ENCODE results near the gene PRICKLE2.

Gene PRICKLE2

DNA sequence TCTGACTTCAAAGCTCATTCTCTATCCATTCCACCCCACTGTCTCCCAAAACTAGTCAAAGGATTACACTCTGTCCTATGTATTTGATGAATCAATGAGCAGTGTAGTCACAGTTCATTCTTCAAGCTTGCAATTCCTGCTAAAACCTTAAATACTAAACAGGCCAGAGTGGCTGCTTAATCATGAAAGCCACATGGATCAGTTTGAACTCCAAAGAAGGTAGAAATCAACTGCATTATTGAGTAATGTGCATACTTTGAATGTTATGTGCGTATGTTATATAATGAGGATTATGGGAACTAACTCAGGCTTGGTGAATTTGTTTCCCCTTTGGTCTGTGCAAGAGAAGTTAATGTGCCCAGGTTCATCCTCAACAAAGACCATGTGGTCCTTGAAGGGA is 45.4 kb downstream of the PRICKLE2 start:
- H3K36me3 ChIP-seq (ENCODE audit: insufficient read depth, low read length): peaks cover 4% of the 10 kb centered on the region; the same call in 1 of the 2 replicates
- H3K9me3 ChIP-seq (ENCODE audit: control insufficient read depth, insufficient read depth, low read length): no peaks in the 10 kb centered on the region
- peaks cover 6% of the 10 kb centered on the region for H3K4me1 ChIP-seq (ENCODE audit: insufficient read depth, low read length)
- H3K9ac ChIP-seq (ENCODE audit: low read depth, low read length): no peak overlapping the region

DNA sequence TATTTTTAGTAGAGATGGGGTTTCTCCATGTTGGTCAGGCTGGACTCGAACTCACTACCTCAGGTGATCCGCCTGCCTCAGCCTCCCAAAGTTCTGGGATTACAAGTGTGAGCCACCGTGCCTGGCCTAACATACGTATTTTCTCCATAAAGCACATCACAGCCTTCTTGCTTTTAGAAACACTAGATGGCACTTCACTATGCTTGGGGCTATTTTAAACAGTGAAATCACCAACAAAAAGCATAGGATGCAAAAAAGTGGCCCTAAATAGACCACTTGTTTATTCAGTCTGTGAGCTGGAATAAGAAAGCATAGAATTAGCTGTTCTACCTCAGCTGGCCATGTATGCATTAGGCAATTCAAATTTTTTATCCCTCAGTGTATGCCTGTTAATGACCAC is 46.0 kb downstream of the PRICKLE2 start:
- Histone ChIP-seq H3K4me1 (ENCODE audit: insufficient read depth, low read length) (peaks cover 6% of the 10 kb centered on the region), H3K9me3 (ENCODE audit: control insufficient read depth, insufficient read depth, low read length) (no peaks in the 10 kb centered on the region), H3K9ac (ENCODE audit: low read depth, low read length) (no peak overlapping the region), H3K36me3 (ENCODE audit: insufficient read depth, low read length) (peaks cover 4% of the 10 kb centered on the region; the same call in 1 of the 2 replicates)

DNA sequence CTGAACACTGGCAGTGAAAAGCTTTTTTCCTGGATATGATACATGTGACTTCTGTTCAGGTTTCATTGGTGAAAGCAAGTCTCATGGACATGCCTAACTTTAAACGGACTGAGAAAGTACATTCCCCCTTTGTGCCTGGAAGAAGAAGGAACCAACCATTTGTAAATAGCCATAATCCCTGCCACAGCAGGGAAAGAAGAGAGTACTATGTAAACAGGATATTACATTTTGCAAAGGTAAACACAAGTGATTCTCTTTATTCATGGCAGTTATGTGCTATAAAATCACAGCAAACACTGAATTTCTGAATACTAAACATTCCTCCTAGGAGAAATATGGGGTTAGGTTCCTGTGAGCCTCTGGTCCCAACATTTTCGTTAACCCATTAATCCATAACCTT is 46.8 kb downstream of the PRICKLE2 start:
- no peaks in the 10 kb centered on the region for H3K9me3 ChIP-seq (ENCODE audit: control insufficient read depth, insufficient read depth, low read length)
- peaks cover 6% of the 10 kb centered on the region for H3K4me1 ChIP-seq (ENCODE audit: insufficient read depth, low read length)
- H3K9ac ChIP-seq (ENCODE audit: low read depth, low read length): no peak overlapping the region
- peaks cover 4% of the 10 kb centered on the region; the same call in 1 of the 2 replicates for H3K36me3 ChIP-seq (ENCODE audit: insufficient read depth, low read length)

DNA sequence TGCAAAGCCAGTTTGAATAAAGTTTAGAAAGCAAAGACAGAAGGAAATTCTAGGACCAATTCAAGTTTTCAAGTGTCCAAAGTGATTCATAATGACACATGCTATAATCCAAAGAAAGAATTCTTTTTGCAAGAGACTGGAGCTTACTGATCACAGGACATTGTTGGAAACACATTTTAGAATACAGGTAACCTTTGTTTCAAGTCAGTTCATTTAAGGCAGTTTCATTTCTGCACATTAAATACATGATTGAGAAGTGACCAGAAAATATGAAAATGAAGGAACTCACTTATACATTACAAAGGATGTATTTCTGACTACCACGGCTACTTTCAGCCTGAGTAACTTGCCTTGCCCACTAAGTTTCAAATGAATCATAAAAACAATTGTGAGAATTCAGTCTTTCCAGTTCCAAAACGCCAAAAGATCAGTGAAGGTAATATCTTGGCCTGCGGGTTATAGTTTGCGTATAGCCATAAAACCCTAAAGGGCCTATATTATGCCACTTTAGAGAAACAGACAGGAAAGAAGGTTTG is 48.7 kb downstream of the PRICKLE2 start:
- Histone ChIP-seq H3K9me3 (ENCODE audit: control insufficient read depth, insufficient read depth, low read length) (no peaks in the 10 kb centered on the region), H3K36me3 (ENCODE audit: insufficient read depth, low read length) (peaks cover 4% of the 10 kb centered on the region; the same call in 1 of the 2 replicates), H3K4me1 (ENCODE audit: insufficient read depth, low read length) (peaks cover 6% of the 10 kb centered on the region), H3K9ac (ENCODE audit: low read depth, low read length) (no peak overlapping the region)

DNA sequence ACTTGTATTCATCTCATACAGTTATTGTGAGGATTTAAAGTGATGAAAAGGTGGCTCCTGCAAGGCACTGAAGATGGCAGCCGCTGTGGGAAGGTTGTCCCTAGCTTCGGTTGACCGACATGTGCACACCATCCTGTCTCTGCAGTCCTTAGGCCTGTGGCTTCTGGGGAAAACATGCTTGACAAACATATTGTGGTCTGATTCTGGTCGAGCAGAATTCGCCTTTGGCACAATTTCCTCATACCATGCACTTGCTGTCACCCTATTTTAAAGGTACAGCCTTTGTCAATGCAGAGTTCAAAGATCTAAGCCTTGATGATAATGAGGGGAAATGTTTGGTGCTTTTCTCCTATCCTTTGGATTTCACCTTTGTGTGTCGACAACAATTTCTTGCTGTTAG is 50.9 kb downstream of the PRICKLE2 start:
- no peaks in the 10 kb centered on the region; the same call in 1 of the 2 replicates for H3K36me3 ChIP-seq (ENCODE audit: insufficient read depth, low read length)
- no peak overlapping the region for H3K9ac ChIP-seq (ENCODE audit: low read depth, low read length)
- no peaks in the 10 kb centered on the region for H3K9me3 ChIP-seq (ENCODE audit: control insufficient read depth, insufficient read depth, low read length)
- H3K4me1 ChIP-seq (ENCODE audit: insufficient read depth, low read length): peaks cover 1% of the 10 kb centered on the region

DNA sequence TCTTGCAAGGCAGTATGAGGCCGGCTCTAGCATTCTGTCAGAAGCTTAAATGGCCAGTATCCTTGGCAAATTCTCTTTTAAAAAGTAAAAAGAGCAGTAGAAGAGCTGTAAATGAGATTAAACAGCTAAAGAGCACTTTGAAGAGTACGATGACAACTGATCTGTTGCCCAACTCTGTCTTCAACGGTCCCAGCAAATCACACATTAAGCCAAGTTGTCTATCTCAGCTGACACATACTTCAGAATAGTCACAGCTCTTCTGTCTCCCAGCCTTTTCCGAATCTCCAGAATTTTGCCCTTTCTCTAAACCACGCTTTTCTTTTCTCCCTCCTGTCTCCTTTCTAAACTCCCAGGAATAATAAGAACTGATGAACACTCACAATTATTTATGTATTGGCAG is 51.7 kb downstream of the PRICKLE2 start:
- no peaks in the 10 kb centered on the region for H3K9me3 ChIP-seq (ENCODE audit: control insufficient read depth, insufficient read depth, low read length)
- no peak overlapping the region for H3K9ac ChIP-seq (ENCODE audit: low read depth, low read length)

DNA sequence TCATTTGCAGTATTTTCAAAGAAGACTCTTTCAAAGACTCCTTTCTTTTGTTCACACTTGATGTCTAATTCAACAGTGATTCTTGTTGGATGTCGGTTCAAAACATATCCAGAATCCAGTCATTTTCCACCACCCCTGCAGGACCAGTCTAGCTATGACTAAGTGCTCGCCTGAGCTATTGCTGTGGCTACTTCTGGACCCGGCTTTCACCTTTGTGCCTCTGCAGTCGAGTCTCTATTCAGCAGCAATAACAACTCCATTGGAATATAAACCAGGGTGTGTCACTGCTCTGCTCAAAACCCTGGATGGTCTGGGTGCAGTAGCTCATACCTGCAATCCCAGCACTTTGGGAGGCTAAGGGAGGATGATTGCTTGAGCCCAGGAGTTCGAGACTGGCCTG is 55.0 kb downstream of the PRICKLE2 start:
- Histone ChIP-seq H3K36me3 (ENCODE audit: insufficient read depth, low read length) (no peaks in the 10 kb centered on the region), H3K4me1 (ENCODE audit: insufficient read depth, low read length) (peaks cover 9% of the 10 kb centered on the region; the same call in 1 of the 2 replicates), H3K9me3 (ENCODE audit: control insufficient read depth, insufficient read depth, low read length) (no peaks in the 10 kb centered on the region), H3K9ac (ENCODE audit: low read depth, low read length) (no peak overlapping the region)

More for the DNA sequence above, 51.7 kb downstream of the PRICKLE2 start:
- H3K36me3 ChIP-seq (ENCODE audit: insufficient read depth, low read length): no peaks in the 10 kb centered on the region; the same call in 1 of the 2 replicates
- no peaks in the 10 kb centered on the region; the same call in 1 of the 2 replicates for H3K4me1 ChIP-seq (ENCODE audit: insufficient read depth, low read length)

DNA sequence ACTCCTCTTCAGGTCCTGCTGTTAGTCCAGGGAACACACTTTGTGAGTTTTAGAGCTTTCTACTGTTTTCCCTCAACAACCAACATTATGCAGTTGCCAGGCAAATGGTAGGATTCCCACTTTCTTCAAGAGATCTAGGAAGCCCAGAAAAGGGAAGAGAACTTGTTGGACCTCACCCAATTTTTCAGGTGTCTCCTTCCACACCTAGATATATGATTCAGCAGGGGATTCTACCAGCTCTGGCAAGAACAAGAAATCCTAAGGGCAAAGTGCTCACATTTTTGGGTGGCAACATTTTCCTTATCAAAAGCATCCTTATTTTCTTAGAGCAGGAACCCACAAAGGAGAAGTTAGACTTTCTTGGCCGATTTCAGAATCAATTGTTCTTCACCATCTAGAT is 57.4 kb downstream of the PRICKLE2 start:
- Histone ChIP-seq H3K9ac (ENCODE audit: low read depth, low read length) (no peak overlapping the region), H3K4me1 (ENCODE audit: insufficient read depth, low read length) (peaks cover 18% of the 10 kb centered on the region), H3K36me3 (ENCODE audit: insufficient read depth, low read length) (no peaks in the 10 kb centered on the region), H3K9me3 (ENCODE audit: control insufficient read depth, insufficient read depth, low read length) (no peaks in the 10 kb centered on the region)

DNA sequence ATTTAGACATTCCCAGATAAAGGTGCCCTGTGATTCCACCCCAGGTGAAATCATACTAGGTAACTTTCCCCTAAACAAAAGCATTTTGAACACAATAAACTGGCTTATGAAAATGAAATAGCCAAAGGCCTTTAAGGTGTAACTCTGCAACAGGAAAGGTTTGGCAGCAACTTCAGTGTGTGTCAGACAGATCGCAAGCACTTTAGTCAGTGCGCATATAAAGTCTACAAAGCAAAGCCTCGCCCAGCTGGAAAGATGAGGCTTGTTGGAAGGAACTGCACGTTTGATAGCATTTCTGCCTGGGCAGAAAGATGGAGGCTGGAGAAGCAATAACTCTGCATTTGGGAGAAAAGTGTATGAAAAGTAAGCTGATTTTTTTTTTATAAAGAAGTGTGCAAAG is 57.9 kb downstream of the PRICKLE2 start:
- Histone ChIP-seq H3K9ac (ENCODE audit: low read depth, low read length) (no peak overlapping the region), H3K36me3 (ENCODE audit: insufficient read depth, low read length) (no peaks in the 10 kb centered on the region), H3K4me1 (ENCODE audit: insufficient read depth, low read length) (peaks cover 23% of the 10 kb centered on the region), H3K9me3 (ENCODE audit: control insufficient read depth, insufficient read depth, low read length) (no peaks in the 10 kb centered on the region)

DNA sequence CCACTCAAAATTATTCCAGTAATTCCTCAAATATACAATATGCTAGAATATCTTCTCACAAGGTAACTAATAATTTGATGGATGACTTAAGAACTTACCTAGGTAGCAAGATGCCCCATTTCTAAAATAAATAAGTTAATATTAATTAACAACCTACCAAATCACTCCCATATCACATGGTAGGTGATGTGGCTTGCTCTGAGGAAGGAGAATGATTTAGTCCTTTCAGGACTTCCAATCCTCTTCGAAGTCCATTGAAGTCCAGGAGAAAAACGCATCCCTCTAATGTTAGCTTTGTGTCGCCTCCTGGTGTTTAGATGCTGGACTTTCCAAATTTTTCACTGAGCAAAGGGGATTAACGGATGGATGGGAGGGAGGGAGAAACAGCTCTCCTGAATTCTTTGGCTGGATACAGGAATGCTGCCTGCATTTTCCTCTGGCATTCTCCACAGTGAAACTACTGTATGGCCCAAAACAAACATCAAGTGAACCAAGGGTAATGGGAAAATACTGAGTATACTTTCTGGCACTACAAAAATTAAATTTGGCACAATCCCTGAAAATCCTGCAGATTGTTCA is 58.6 kb downstream of the PRICKLE2 start:
- H3K36me3 ChIP-seq (ENCODE audit: insufficient read depth, low read length): no peaks in the 10 kb centered on the region
- H3K9me3 ChIP-seq (ENCODE audit: control insufficient read depth, insufficient read depth, low read length): no peaks in the 10 kb centered on the region
- no peak overlapping the region for H3K9ac ChIP-seq (ENCODE audit: low read depth, low read length)
- H3K4me1 ChIP-seq (ENCODE audit: insufficient read depth, low read length): peaks cover 30% of the 10 kb centered on the region

DNA sequence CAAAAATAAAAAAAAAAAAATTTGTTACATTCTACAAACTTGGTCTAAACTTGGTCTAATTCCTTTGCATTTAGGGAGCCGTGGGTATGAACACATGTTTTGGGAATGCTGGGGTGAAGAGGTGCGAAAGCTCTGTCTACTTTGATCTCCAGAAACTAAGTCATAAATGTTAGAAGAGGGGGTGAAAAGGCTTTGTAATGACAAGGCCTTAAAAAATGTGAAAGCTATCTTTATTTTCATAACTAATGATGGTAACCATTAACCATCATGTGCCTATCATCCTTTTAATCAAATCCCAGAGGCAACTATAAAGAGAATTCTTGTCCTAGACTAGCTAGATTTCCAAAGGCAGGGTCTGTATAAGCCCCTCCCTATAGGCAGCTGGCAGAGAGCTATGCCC is 60.9 kb downstream of the PRICKLE2 start:
- H3K4me1 ChIP-seq (ENCODE audit: insufficient read depth, low read length): peaks cover 31% of the 10 kb centered on the region
- no peak overlapping the region for H3K9ac ChIP-seq (ENCODE audit: low read depth, low read length)
- H3K36me3 ChIP-seq (ENCODE audit: insufficient read depth, low read length): no peaks in the 10 kb centered on the region; the same call in 1 of the 2 replicates
- H3K9me3 ChIP-seq (ENCODE audit: control insufficient read depth, insufficient read depth, low read length): no peaks in the 10 kb centered on the region

DNA sequence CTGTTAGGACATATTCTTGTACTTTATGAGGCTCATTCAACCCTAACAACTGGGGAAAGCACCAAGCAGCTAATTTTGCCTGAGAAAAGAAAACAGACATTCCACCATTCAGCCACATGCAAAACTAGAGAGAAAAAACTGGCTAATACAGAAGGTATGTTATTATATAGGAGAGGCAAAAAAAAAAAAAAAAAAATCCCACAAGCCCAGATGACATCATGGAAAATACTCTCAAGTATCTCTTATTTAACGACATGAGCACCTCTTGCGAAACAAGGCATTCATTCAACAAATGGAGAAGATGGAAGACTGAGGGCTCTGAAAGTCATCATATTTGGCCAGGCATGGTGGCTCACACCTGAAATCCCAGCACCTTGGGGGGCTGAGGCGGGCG is 61.5 kb downstream of the PRICKLE2 start:
- no peaks in the 10 kb centered on the region; the same call in 1 of the 2 replicates for H3K36me3 ChIP-seq (ENCODE audit: insufficient read depth, low read length)
- peaks cover 31% of the 10 kb centered on the region for H3K4me1 ChIP-seq (ENCODE audit: insufficient read depth, low read length)
- no peak overlapping the region for H3K9ac ChIP-seq (ENCODE audit: low read depth, low read length)
- H3K9me3 ChIP-seq (ENCODE audit: control insufficient read depth, insufficient read depth, low read length): no peaks in the 10 kb centered on the region

DNA sequence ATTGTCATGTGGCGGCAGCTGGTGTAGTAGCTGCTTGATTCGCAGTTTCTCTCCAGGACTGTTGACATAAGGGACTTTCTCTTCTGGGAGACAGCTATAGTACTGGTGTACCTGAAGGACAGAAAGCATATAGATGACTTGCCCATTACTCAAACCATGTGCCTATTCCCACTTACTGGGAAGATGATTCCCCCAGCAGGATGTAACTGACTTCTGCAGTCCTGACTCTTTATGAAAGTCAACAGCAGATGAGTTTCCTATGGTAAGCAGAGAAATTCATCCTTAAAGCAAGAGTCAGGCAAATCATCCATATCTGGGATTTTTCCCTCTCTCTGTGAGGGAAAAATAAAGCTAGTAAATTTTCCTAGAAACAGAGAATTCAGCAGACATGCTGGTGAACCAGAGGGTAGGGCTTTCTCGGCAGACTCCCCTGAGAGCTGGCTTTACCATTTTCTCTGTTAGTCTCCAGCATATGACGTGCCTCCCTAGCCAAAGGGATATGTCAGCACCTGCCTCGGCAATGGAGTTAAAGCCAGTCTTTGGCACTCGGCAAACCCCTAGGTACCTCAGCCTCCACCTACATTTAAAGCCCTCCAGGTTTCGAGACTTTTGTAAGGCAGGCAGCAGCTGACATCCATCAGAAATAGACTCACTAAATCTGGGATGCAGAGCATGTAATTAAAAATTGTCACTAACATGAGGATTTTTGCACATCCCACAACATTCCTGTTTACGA is 62.1 kb downstream of the PRICKLE2 start:
- Histone ChIP-seq H3K36me3 (ENCODE audit: insufficient read depth, low read length) (no peaks in the 10 kb centered on the region; the same call in 1 of the 2 replicates), H3K4me1 (ENCODE audit: insufficient read depth, low read length) (peaks cover 31% of the 10 kb centered on the region), H3K9me3 (ENCODE audit: control insufficient read depth, insufficient read depth, low read length) (no peaks in the 10 kb centered on the region), H3K9ac (ENCODE audit: low read depth, low read length) (no peak overlapping the region)

DNA sequence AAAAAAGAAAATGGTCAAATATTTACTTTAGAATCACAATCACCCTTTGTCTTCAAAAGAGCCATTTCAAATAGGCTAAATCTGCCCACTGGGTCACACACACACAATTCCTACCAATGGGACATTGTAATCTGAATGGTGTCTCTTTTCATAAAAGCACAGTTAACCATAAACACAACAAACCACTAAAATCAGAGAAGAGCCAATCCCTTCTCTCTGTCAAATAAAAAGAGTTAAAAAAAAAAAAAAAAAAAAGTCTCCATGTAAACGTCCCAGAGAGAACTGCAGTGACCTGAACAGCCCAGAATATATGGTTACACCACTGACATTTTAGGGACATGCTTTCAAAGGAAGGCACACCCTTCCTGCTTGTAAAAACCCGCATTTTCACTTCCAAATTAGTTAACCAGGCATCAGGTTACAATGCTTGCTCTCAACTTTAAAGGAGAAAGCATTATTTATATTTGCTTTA is 63.7 kb downstream of the PRICKLE2 start:
- Histone ChIP-seq H3K9me3 (ENCODE audit: control insufficient read depth, insufficient read depth, low read length) (no peaks in the 10 kb centered on the region), H3K4me1 (ENCODE audit: insufficient read depth, low read length) (peaks cover 31% of the 10 kb centered on the region), H3K36me3 (ENCODE audit: insufficient read depth, low read length) (no peaks in the 10 kb centered on the region; the same call in 1 of the 2 replicates), H3K9ac (ENCODE audit: low read depth, low read length) (no peak overlapping the region)
